Glutamatergic neuron (in vitro differentiated cells): ENCODE results near the gene ADGRE2. TPM values are rescaled to one million over a fixed set of nuclear protein-coding genes. Genes with fewer than 3 reads are reported as not detected.
"Not testable (repeated sequence)": the region's sequence is repeated elsewhere in the genome, so short reads cannot be mapped to it uniquely, and the experiment has no call there.

ENCODE experiments used
- DNase-seq: peaks from one replicate; pipeline ENCODE4 v3.0.0; 2022
- H3K27ac Mint-ChIP-seq: one replicate; pipeline ENCODE4 v1.8.0; 2020; ENCODE audit warnings: mild to moderate bottlenecking, mixed read lengths, inconsistent platforms; ENCODE audit not compliant: unreplicated experiment
- H3K27me3 Mint-ChIP-seq: one replicate; pipeline ENCODE4 v1.8.0; 2020; ENCODE audit warnings: mild to moderate bottlenecking, moderate library complexity, mixed read lengths, inconsistent platforms; ENCODE audit not compliant: unreplicated experiment
- H3K36me3 Mint-ChIP-seq: one replicate; pipeline ENCODE4 v1.8.0; 2020; ENCODE audit warnings: mild to moderate bottlenecking, mixed read lengths, inconsistent platforms; ENCODE audit not compliant: unreplicated experiment
- H3K4me1 Mint-ChIP-seq: one replicate; pipeline ENCODE4 v1.8.0; 2020; ENCODE audit warnings: mild to moderate bottlenecking, low read depth, mixed read lengths, inconsistent platforms; ENCODE audit not compliant: unreplicated experiment
- H3K4me3 Mint-ChIP-seq: one replicate; pipeline ENCODE4 v1.8.0; 2020; ENCODE audit warnings: mild to moderate bottlenecking, mixed read lengths, inconsistent platforms; ENCODE audit not compliant: unreplicated experiment
- H3K9me3 Mint-ChIP-seq: one replicate; pipeline ENCODE4 v1.8.0; 2020; ENCODE audit warnings: mild to moderate bottlenecking, moderate library complexity, mixed read lengths, inconsistent platforms; ENCODE audit not compliant: unreplicated experiment
- total RNA-seq: library from RNA; stranded (reverse); fragmentation: NEBNext Ultra II Directional; extraction: Animal tissue kit (Norgen Biotek cat#: 25700); gene quantifications from one replicate; pipeline ENCODE4 v1.2.1, GENCODE V29; 2021; ENCODE audit not compliant: unreplicated experiment
- TF ChIP-seq, protein P1 (sequence below): fragments of 200-600 bp; sonication (generic); IDR thresholded peaks from one replicate; pipeline ENCODE4 v1.5.0; 2021; ENCODE audit not compliant: partially characterized antibody, unreplicated experiment

ADGRE2 gene
- total RNA-seq, 1 donor from 2014 or later: 0.66 TPM

DNA sequence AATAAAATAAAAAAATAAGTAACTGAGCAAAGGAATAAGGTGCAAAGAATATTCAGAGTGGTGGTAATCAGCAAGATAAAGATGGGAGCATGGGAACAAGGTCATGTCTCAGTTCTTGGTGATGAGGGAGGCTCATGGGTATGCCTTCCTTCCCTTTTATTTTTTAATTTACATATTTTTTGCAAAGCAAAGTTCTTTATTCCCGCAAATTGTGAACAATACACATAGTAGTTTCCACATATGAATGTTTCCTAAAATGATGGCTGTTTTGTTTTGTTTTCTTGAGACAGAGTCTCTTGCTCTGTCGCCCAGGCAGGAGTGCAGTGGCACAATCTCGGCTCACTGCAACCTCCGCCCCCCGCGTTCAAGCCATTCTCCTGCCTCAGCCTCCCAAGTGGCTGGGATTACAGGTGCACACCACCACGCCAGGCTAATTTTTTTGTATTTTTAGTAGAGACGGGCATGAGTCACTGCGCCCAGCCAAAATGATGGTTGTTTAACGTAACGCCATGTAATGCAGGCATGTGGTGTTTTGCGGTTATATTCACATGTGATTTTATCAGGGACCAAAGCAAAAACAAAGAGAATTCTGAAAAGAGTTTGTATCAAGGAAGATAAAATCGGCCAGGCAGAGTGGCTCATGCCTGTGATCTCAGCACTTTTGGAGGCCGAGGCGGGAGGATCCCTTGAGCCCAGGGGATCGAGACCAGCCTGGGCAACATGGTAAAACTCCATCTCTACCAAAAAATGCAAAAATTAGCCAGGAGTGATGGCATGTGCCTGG, 4.5 kb upstream of the ADGRE2 start:
- peaks cover 1% of the 10 kb centered on the region for H3K27me3 Mint-ChIP-seq
- no peaks in the 10 kb centered on the region for H3K36me3 Mint-ChIP-seq
- no peak overlapping the region for H3K27ac Mint-ChIP-seq
- no peak overlapping the region for H3K4me3 Mint-ChIP-seq
- TF ChIP-seq, protein P1, sequence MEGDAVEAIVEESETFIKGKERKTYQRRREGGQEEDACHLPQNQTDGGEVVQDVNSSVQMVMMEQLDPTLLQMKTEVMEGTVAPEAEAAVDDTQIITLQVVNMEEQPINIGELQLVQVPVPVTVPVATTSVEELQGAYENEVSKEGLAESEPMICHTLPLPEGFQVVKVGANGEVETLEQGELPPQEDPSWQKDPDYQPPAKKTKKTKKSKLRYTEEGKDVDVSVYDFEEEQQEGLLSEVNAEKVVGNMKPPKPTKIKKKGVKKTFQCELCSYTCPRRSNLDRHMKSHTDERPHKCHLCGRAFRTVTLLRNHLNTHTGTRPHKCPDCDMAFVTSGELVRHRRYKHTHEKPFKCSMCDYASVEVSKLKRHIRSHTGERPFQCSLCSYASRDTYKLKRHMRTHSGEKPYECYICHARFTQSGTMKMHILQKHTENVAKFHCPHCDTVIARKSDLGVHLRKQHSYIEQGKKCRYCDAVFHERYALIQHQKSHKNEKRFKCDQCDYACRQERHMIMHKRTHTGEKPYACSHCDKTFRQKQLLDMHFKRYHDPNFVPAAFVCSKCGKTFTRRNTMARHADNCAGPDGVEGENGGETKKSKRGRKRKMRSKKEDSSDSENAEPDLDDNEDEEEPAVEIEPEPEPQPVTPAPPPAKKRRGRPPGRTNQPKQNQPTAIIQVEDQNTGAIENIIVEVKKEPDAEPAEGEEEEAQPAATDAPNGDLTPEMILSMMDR: no peak
- H3K9me3 Mint-ChIP-seq: peaks cover 4% of the 10 kb centered on the region
- no peak for DNase-seq
- peaks cover 4% of the 10 kb centered on the region for H3K4me1 Mint-ChIP-seq

DNA sequence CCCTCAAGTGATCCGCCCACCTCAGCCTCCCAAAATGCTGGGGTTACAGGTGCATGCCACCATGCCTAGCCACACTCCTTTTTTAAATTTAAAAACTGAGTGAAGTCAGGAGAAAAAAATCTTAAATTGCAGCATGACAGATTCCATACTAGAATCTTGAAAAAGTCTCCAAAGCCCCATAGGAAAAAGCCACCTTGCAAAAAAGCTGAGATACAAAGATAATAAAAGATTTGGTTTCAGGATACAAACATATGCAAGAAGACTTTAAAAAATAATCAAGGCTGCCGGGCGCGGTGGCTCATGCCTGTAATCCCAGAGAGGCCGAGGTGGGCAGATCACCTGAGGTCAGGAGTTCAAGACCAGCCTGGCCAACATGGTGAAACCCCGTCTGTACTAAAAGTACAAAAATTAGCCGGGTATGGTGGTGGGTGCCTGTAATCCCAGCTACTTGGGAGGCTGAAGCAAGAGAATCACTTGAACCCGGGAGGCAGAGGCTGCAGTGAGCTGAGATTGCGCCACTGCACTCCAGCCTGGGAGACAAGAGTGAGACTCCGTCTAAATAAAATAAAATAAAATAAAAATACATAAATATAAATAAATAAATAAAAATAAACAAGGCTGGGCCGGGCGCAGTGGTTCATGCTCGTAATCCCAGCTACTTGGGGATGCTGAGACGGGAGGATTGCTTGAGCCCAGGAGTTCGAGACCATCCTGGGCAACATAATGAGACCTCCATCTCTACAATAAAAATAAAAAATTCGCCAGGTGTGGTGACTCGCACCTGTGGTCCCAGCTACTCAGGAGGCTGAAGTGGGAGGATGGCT, 3.6 kb upstream of the ADGRE2 start:
- H3K9me3 Mint-ChIP-seq, H3K4me1 Mint-ChIP-seq, H3K27me3 Mint-ChIP-seq, DNase-seq, H3K27ac Mint-ChIP-seq, H3K4me3 Mint-ChIP-seq, H3K36me3 Mint-ChIP-seq: not testable (repeated sequence)

- not testable (repeated sequence) for H3K4me3 Mint-ChIP-seq, H3K27me3 Mint-ChIP-seq, H3K9me3 Mint-ChIP-seq, H3K4me1 Mint-ChIP-seq, H3K27ac Mint-ChIP-seq, DNase-seq, H3K36me3 Mint-ChIP-seq
Measured at GRCh38 chr19:14780622-14781225, 2.4 kb upstream of the ADGRE2 start.

GRCh38 chr19:14779151-14779550, 791 bp upstream of the ADGRE2 start:
- TF ChIP-seq, protein P1: no peak
- Mint-ChIP-seq H3K27me3 (peaks cover 1% of the 10 kb centered on the region), H3K36me3 (no peaks in the 10 kb centered on the region), H3K9me3 (peaks cover 4% of the 10 kb centered on the region), H3K27ac (no peak overlapping the region), H3K4me3 (no peak overlapping the region), H3K4me1 (peaks cover 2% of the 10 kb centered on the region)
- DNase-seq: no peak

DNA sequence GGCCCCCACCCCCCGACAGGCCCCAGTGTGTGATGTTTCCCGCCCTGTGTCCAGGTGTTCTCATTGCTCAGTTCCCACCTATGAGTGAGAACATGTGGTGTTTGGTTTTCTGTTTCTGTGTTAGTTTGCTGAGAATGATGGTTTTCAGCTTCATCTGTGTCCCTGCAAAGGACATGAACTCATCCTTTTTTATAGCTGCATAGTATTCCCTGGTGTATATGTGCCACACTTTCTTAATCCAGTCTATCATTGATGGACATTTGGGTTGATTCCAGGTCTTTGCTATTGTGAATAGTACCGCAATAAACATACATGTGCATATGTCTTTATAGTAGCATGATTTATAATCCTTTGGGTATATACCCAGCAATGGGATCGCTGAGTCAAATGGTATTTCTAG, 715 bp downstream of the ADGRE2 start:
- H3K36me3 Mint-ChIP-seq, H3K9me3 Mint-ChIP-seq, H3K27me3 Mint-ChIP-seq, H3K27ac Mint-ChIP-seq, H3K4me3 Mint-ChIP-seq, H3K4me1 Mint-ChIP-seq, DNase-seq: not testable (repeated sequence)

DNA sequence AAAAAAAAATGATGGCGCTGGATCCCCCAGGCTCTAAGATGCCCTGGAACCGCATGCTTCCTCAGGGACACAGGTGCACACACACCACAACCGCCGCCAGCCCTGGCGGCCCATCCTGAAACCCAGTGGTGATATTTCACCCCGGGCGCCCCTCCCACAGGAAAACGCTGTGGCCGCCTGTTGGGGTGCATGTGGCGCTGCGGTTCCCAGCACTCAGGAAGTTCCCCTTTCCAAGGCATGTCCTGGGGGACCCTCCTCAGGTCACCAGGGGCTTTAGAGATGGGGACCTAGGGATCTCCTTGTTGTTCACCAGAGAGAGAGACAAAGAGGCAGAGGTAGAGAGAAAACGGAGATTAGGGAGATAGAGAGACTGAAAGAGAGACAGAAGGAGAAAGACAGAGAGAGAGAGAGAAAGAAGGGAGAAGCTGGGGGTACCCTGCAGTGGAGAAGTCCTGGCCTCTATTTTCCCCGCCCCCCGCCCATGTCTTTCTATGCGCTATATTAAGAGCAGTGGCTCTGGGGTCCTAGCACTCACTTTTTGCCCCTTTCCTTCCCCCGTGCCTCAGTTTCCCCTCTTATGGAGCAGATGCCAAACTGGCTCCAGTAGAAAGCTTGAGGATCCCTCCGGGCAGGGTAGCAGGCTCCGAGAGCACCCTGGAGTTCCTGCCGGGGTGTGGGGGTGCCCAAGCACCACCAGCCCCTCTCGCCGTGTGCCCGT, 2.3 kb downstream of the ADGRE2 start:
- no peaks in the 10 kb centered on the region for H3K36me3 Mint-ChIP-seq
- H3K9me3 Mint-ChIP-seq: peaks cover 6% of the 10 kb centered on the region
- no peak overlapping the region for H3K27ac Mint-ChIP-seq
- H3K27me3 Mint-ChIP-seq: peaks cover 3% of the 10 kb centered on the region
- TF ChIP-seq, protein P1: no peak
- peaks cover 8% of the 10 kb centered on the region for H3K4me1 Mint-ChIP-seq
- H3K4me3 Mint-ChIP-seq: peak overlapping the region; percentile 52
- DNase-seq: no peak

- H3K36me3 Mint-ChIP-seq, H3K4me3 Mint-ChIP-seq, H3K27ac Mint-ChIP-seq, DNase-seq, H3K9me3 Mint-ChIP-seq, H3K27me3 Mint-ChIP-seq, H3K4me1 Mint-ChIP-seq: not testable (repeated sequence)
Measured at GRCh38 chr19:14775326-14775725, 3.0 kb downstream of the ADGRE2 start.
